SK-N-SH treated with all-trans-retinoic acid at 6 μM for 48 hours (cell line): Measurements from ENCODE around the gene PAAF1.

ENCODE experiments used
- ATAC-seq: fragments of 200-7000 bp; cut with Tn5 transposase; 3 replicates; pipeline ENCODE4 v1.9.1; 2020; ENCODE audit warnings: mild to moderate bottlenecking, moderate library complexity
- ARNTL ChIP-seq: fragments of 450-650 bp; formaldehyde crosslinking; IDR thresholded peaks from 2 replicates; pipeline ENCODE4 v1.5.0; 2020; ENCODE audit warnings: low read depth, mild to moderate bottlenecking, moderate library complexity, borderline replicate concordance
- BACH2 ChIP-seq: fragments of 250-450 bp; sonication (Bioruptor Pico); IDR thresholded peaks from 2 replicates; pipeline ENCODE4 v1.9.0; 2021; ENCODE audit warnings: mild to moderate bottlenecking, borderline replicate concordance
- ESRRG ChIP-seq: fragments of 250-450 bp; sonication (Bioruptor Pico); IDR thresholded peaks from 2 replicates; pipeline ENCODE4 v1.6.1; 2021; ENCODE audit warnings: mild to moderate bottlenecking
- OSR1 ChIP-seq: fragments of 250-450 bp; sonication (Bioruptor Pico); IDR thresholded peaks from 2 replicates; pipeline ENCODE4 v1.8.0; 2022; ENCODE audit warnings: moderate library complexity, mild to moderate bottlenecking, inconsistent platforms
- PATZ1 ChIP-seq: fragments of 250-450 bp; sonication (Bioruptor Pico); IDR thresholded peaks from 2 replicates; pipeline ENCODE4 v1.8.0; 2020; ENCODE audit warnings: mild to moderate bottlenecking, moderate library complexity, borderline replicate concordance
- POU6F1 ChIP-seq: fragments of 250-450 bp; sonication (Bioruptor Pico); IDR thresholded peaks from 2 replicates; pipeline ENCODE4 v1.8.0; 2021; ENCODE audit warnings: low read depth, mild to moderate bottlenecking, moderate library complexity, borderline replicate concordance
- PPARA ChIP-seq: fragments of 250-450 bp; sonication (Bioruptor Pico); IDR thresholded peaks from 2 replicates; pipeline ENCODE4 v1.5.0; 2020; ENCODE audit warnings: mild to moderate bottlenecking, borderline replicate concordance
- RARB ChIP-seq: fragments of 250-450 bp; sonication (Bioruptor Pico); IDR thresholded peaks from 2 replicates; pipeline ENCODE4 v1.8.0; 2021; ENCODE audit warnings: mild to moderate bottlenecking, moderate library complexity
- SNAI2 ChIP-seq: fragments of 250-450 bp; sonication (Bioruptor Pico); IDR thresholded peaks from 2 replicates; pipeline ENCODE4 v1.5.0; 2020; ENCODE audit warnings: mild to moderate bottlenecking, moderate library complexity
- TCF4 ChIP-seq: fragments of 250-450 bp; sonication (Bioruptor Pico); IDR thresholded peaks from 2 replicates; pipeline ENCODE4 v1.8.0; 2021; ENCODE audit warnings: mild to moderate bottlenecking, moderate library complexity, borderline replicate concordance
- TOX ChIP-seq: fragments of 250-450 bp; sonication (Bioruptor Pico); IDR thresholded peaks from 2 replicates; pipeline ENCODE4 v1.8.0; 2021; ENCODE audit warnings: mild to moderate bottlenecking, moderate library complexity, borderline replicate concordance
- ZC3H10 ChIP-seq: fragments of 250-450 bp; sonication (Bioruptor Pico); IDR thresholded peaks from 2 replicates; pipeline ENCODE4 v1.5.1; 2021; ENCODE audit warnings: mild to moderate bottlenecking, moderate library complexity
- ZFP3 ChIP-seq: fragments of 250-450 bp; sonication (Bioruptor Pico); IDR thresholded peaks from 2 replicates; pipeline ENCODE4 v1.5.0; 2020; ENCODE audit warnings: mild to moderate bottlenecking, moderate library complexity
- ZNF565 ChIP-seq: fragments of 450-650 bp; formaldehyde crosslinking; conservative IDR thresholded peaks from 2 replicates; pipeline ENCODE4 v1.5.0; 2020; ENCODE audit warnings: low read depth, mild to moderate bottlenecking, moderate library complexity
- ZNF70 ChIP-seq: fragments of 450-650 bp; formaldehyde crosslinking; IDR thresholded peaks from 2 replicates; pipeline ENCODE4 v1.5.0; 2020; ENCODE audit warnings: mild to moderate bottlenecking, moderate library complexity
- ZNF8 ChIP-seq: fragments of 450-650 bp; formaldehyde crosslinking; IDR thresholded peaks from 2 replicates; pipeline ENCODE4 v1.5.0; 2020; ENCODE audit warnings: mild to moderate bottlenecking, moderate library complexity
- TF ChIP-seq, protein P1 (sequence below): fragments of 250-450 bp; sonication (Bioruptor Pico); IDR thresholded peaks from 2 replicates; pipeline ENCODE4 v1.5.1; 2020; ENCODE audit warnings: low read depth, mild to moderate bottlenecking, moderate library complexity
- TF ChIP-seq, protein P2 (sequence below): fragments of 250-450 bp; sonication (Bioruptor Pico); IDR thresholded peaks from 2 replicates; pipeline ENCODE4 v1.5.0; 2020; ENCODE audit warnings: mild to moderate bottlenecking, moderate library complexity

Gene PAAF1

DNA sequence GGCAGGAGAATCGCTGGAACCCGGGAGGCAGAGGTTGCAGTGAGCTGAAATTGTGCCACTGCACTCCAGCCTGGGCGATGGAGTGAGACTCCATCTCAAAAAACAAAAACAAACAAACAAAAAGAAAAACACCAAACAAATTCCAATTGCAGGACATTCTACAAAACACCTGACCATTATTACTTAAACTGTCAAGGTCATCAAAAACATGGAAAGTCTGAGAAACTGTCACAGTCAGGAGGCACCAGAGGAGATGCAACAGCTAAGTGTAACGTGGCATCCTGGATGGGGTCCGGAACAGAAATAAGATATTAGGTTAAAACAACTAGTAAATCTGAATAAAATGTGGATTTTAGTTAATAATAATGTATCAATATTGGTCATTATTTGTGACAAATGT, 73.1 kb downstream of the PAAF1 start:
- TF ChIP-seq RARB (CRISPR knock-in tag) (no peak), PATZ1 (CRISPR knock-in tag) (no peak), BACH2 (CRISPR knock-in tag) (no peak), ZNF70 (CRISPR knock-in tag) (no peak), TOX (CRISPR knock-in tag) (no peak), OSR1 (CRISPR knock-in tag) (no peak), ZNF8 (CRISPR knock-in tag) (no peak), TCF4 (no peak), ARNTL (no peak), SNAI2 (CRISPR knock-in tag) (no peak), POU6F1 (CRISPR knock-in tag) (no peak), PPARA (no peak), ZNF565 (CRISPR knock-in tag) (no peak), ZFP3 (no peak), ZC3H10 (CRISPR knock-in tag) (no peak)
- TF ChIP-seq, protein P1, sequence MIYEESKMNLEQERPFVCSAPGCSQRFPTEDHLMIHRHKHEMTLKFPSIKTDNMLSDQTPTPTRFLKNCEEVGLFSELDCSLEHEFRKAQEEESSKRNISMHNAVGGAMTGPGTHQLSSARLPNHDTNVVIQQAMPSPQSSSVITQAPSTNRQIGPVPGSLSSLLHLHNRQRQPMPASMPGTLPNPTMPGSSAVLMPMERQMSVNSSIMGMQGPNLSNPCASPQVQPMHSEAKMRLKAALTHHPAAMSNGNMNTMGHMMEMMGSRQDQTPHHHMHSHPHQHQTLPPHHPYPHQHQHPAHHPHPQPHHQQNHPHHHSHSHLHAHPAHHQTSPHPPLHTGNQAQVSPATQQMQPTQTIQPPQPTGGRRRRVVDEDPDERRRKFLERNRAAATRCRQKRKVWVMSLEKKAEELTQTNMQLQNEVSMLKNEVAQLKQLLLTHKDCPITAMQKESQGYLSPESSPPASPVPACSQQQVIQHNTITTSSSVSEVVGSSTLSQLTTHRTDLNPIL, result no peak
- TF ChIP-seq, protein P2, sequence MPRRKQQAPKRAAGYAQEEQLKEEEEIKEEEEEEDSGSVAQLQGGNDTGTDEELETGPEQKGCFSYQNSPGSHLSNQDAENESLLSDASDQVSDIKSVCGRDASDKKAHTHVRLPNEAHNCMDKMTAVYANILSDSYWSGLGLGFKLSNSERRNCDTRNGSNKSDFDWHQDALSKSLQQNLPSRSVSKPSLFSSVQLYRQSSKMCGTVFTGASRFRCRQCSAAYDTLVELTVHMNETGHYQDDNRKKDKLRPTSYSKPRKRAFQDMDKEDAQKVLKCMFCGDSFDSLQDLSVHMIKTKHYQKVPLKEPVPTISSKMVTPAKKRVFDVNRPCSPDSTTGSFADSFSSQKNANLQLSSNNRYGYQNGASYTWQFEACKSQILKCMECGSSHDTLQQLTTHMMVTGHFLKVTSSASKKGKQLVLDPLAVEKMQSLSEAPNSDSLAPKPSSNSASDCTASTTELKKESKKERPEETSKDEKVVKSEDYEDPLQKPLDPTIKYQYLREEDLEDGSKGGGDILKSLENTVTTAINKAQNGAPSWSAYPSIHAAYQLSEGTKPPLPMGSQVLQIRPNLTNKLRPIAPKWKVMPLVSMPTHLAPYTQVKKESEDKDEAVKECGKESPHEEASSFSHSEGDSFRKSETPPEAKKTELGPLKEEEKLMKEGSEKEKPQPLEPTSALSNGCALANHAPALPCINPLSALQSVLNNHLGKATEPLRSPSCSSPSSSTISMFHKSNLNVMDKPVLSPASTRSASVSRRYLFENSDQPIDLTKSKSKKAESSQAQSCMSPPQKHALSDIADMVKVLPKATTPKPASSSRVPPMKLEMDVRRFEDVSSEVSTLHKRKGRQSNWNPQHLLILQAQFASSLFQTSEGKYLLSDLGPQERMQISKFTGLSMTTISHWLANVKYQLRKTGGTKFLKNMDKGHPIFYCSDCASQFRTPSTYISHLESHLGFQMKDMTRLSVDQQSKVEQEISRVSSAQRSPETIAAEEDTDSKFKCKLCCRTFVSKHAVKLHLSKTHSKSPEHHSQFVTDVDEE (CRISPR knock-in tag), result no peak
- ATAC-seq, result no peak

DNA sequence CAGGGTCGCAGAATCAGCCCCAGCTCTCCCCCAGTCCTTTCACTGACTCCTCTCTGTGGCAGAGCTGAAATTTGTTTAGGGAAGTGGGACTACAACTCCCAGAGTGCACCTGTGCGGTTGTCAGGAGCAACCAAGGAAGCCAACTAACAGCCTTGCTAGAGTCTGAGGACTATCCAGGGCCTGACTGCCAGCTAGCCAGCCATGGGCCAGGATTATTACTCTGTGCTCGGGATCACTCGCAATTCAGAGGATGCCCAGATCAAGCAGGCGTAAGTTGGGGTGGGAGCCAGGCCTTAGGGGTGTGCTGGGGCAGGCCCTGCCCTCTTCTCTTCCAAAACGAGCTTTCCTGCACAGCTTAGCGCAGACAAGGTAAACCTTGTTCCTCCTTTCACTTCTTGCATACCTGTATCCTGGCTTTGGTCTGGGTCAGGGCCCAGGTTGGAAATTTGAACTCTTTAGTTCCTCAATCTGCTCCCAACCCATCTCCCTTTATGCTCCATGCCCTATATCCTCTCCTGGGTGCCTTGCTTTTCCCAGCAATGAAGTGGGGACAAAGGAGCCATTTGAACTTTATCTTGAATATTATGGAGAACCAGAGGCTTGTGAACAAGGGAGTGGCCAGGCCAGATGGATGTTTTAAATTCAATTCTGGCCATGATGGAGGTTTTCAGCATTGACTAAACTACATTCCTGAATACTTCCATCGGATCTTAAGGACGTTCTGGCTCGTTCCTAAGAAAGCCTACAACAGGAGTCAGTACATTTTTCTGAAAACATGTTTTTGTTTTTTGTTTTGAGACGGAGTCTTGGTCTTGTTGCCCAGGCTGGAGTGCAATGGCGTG, 74.3 kb downstream of the PAAF1 start, which contains the start of gene DNAJB13:
TSS of gene DNAJB13 (plus strand) at position 158 of the 842 bp plus-strand sequence. CDS start at position 202, 44 bp downstream.
- ATAC-seq, result peak; percentile 96
- TF ChIP-seq ARNTL (no peak), ZNF565 (CRISPR knock-in tag) (no peak)
- TF ChIP-seq, all 23 proteins: peak for 0

- no peak for ATAC-seq
- no peak for TF ChIP-seq ESRRG (CRISPR knock-in tag)
- TF ChIP-seq PATZ1 (CRISPR knock-in tag), result no peak
- no peak for TF ChIP-seq ZFP3
- no peak for TF ChIP-seq ZC3H10 (CRISPR knock-in tag)
- TF ChIP-seq ZNF565 (CRISPR knock-in tag), result no peak
- TF ChIP-seq SNAI2 (CRISPR knock-in tag), result no peak
Observed at GRCh38 chr11:73951797-73952196, 75.0 kb downstream of the PAAF1 start.
